A549 (cell line): Measurements from ENCODE around the gene OSER1.

ENCODE experiments used
- BHLHE40 ChIP-seq: IDR thresholded peaks from 2 replicates; pipeline ENCODE4 v1.6.1; 2012; ENCODE audit warnings: low read depth, low read length, inconsistent platforms
- CHD2 ChIP-seq: fragments of 150-350 bp; IDR thresholded peaks from 2 replicates; pipeline ENCODE4 v1.6.1; 2014; ENCODE audit warnings: low read length; ENCODE audit not compliant: partially characterized antibody
- EP300 ChIP-seq, 2 experiments: fragments of >200 bp; sonication (Bioruptor Twin); formaldehyde crosslinking; IDR thresholded peaks; 2 replicates in 1 of 2; 3 replicates in 1 of 2; pipeline ENCODE4 v1.6.1; 2016 to 2017
- JUN ChIP-seq, 2 experiments: fragments of >200 bp; sonication (Bioruptor Twin); formaldehyde crosslinking; IDR thresholded peaks; 2 replicates in 1 of 2; 3 replicates in 1 of 2; pipeline ENCODE4 v1.6.1; 2016 to 2017
- MAFK ChIP-seq: fragments of 450-650 bp; IDR thresholded peaks from 2 replicates; pipeline ENCODE4 v1.6.1; 2014; ENCODE audit not compliant: partially characterized antibody
- MAZ ChIP-seq: fragments of 150-350 bp; IDR thresholded peaks from 2 replicates; pipeline ENCODE4 v1.6.1; 2014; ENCODE audit warnings: antibody characterized with exemption, low read depth, low read length, borderline replicate concordance
- PHF8 ChIP-seq: fragments of 200-600 bp; sonication (generic); IDR thresholded peaks from 2 replicates; pipeline ENCODE4 v1.6.1; 2016; ENCODE audit warnings: low read depth, mild to moderate bottlenecking, antibody characterized with exemption, moderate library complexity, borderline replicate concordance
- POLR2A ChIP-seq: IDR thresholded peaks from 2 replicates; pipeline ENCODE4 v1.6.1; 2012; ENCODE audit warnings: mild to moderate bottlenecking, low read length
- ZNF302 ChIP-seq: fragments of 250-450 bp; sonication (Bioruptor Pico); IDR thresholded peaks from 2 replicates; pipeline ENCODE4 v1.9.0; 2021; ENCODE audit warnings: inconsistent platforms, mild to moderate bottlenecking, moderate library complexity
- TF ChIP-seq, protein P1 (sequence below): fragments of >200 bp; sonication (Bioruptor Twin); formaldehyde crosslinking; IDR thresholded peaks from 3 replicates; pipeline ENCODE4 v1.5.1; 2016
- TF ChIP-seq, protein P2 (sequence below): IDR thresholded peaks from 2 replicates; pipeline ENCODE4 v1.6.1; 2012
- TF ChIP-seq, protein P3 (sequence below): fragments of >200 bp; sonication (Bioruptor Twin); formaldehyde crosslinking; IDR thresholded peaks from 3 replicates; pipeline ENCODE4 v1.6.1; 2016

DNA sequence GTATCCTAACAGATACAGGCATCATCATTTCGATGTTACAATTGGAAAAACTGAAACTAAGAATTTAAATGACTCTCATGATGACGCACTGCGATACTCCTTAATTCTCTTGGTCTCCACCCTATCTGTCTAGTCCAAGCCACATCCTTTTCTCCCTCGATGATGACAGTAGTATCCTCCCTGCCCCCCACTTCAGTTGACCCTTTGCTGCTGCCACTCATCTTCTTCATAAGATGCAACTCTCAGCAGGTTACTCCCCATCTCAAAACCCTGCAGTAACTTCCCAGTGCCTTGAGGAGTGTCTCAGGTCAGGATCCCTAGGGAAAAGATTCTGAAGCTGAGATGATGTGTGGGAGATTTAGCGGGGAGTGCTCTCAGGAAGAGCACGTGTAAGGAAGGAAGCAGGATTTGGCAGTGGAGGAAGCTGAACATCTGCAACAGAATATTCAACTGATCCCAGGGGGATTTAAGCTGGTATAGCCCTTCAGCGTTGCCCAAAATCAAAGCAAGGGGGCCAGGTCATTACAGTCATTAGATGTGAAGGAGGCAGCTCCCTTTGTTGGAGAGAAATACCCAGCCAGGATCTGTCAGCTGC is 39.7 kb downstream of the OSER1 start:
- no peak for TF ChIP-seq MAZ
- TF ChIP-seq POLR2A, result no peak
- TF ChIP-seq, protein P1, sequence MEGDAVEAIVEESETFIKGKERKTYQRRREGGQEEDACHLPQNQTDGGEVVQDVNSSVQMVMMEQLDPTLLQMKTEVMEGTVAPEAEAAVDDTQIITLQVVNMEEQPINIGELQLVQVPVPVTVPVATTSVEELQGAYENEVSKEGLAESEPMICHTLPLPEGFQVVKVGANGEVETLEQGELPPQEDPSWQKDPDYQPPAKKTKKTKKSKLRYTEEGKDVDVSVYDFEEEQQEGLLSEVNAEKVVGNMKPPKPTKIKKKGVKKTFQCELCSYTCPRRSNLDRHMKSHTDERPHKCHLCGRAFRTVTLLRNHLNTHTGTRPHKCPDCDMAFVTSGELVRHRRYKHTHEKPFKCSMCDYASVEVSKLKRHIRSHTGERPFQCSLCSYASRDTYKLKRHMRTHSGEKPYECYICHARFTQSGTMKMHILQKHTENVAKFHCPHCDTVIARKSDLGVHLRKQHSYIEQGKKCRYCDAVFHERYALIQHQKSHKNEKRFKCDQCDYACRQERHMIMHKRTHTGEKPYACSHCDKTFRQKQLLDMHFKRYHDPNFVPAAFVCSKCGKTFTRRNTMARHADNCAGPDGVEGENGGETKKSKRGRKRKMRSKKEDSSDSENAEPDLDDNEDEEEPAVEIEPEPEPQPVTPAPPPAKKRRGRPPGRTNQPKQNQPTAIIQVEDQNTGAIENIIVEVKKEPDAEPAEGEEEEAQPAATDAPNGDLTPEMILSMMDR, result no peak
- TF ChIP-seq ZNF302, result no peak
- TF ChIP-seq JUN (IDR thresholded peaks at IDR 0.05), result no peak
- no peak for TF ChIP-seq CHD2
- TF ChIP-seq, protein P2, sequence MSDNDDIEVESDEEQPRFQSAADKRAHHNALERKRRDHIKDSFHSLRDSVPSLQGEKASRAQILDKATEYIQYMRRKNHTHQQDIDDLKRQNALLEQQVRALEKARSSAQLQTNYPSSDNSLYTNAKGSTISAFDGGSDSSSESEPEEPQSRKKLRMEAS, result no peak
- TF ChIP-seq BHLHE40, result no peak
- no peak for TF ChIP-seq PHF8
- TF ChIP-seq EP300 (IDR thresholded peaks at IDR 0.05), result no peak
- TF ChIP-seq MAFK, result no peak
- TF ChIP-seq, protein P3, sequence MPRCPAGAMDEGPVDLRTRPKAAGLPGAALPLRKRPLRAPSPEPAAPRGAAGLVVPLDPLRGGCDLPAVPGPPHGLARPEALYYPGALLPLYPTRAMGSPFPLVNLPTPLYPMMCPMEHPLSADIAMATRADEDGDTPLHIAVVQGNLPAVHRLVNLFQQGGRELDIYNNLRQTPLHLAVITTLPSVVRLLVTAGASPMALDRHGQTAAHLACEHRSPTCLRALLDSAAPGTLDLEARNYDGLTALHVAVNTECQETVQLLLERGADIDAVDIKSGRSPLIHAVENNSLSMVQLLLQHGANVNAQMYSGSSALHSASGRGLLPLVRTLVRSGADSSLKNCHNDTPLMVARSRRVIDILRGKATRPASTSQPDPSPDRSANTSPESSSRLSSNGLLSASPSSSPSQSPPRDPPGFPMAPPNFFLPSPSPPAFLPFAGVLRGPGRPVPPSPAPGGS, result no peak
